Regular cardiac myocyte (primary cell): ENCODE results near the gene RBBP8NL. TPM values are rescaled to one million over a fixed set of nuclear protein-coding genes. Genes with fewer than 3 reads are reported as not detected.

Experiments
- total RNA-seq: library from RNA; depleted of rRNA; stranded (reverse); fragments of >200 nt; gene quantifications from 2 replicates; pipeline ENCODE4 v1.2.3, GENCODE V29; 2014

Gene RBBP8NL, protein sequence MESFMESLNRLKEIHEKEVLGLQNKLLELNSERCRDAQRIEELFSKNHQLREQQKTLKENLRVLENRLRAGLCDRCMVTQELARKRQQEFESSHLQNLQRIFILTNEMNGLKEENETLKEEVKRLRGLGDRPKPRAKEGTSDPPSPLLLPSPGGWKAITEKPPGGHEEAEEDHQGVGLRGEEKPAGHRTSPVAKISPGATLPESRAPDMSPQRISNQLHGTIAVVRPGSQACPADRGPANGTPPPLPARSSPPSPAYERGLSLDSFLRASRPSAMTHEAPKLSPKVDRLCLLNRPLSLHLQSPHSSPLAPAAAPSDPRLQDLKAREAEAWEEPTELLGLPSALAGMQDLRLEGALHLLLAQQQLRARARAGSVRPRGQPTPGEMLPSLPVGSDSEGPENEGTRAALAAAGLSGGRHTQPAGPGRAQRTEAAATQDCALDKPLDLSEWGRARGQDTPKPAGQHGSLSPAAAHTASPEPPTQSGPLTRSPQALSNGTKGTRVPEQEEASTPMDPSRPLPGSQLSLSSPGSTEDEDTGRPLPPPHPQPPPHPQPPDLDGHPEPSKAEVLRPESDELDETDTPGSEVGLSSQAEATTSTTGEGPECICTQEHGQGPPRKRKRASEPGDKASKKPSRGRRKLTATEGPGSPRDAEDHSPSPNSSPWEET
- not detected in 2 replicates for total RNA-seq

DNA sequence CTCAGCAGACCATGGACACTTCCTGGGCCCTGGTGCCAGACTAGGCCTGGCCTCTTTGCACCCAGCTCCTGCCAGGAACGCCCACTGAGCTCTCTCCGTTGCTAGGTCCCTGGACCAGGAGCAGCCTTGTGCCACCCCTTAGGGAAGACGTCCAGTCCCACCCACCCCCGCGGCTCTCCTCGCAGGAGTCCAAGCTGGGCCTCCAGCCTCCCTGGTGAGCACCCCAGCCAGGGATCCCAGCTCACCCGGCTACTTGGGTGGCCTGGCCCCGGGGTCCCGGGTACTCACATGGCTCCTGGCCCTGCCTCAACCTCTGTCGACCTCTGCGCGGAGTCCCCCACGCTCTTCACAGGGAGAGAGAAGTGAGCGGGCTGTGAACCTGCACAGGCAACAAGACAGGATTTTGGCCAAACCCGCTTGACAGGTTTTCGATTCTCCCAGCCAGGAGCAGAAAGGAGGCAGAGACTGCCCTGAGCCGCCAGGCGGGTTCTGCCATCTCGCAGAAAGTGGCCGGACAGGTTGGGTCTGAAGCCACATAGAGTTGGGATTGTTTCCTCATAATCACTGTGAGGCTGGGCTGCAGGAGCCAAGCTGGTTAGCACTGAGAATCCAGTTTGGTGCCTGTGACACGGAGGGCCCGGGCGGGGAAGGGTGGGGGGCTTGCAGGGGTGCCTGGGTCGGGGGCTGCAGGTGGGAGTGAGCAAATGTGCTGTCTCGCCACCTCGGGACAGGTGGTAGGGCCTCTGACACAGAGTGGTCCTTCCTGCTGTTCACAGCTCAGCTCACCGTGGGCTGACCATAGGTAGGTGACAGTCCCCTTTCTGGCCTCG lies at the start of gene RBBP8NL:
Gene RBBP8NL, minus strand, starts transcription at position 368 of the 830 bp plus-strand sequence. CDS start 7,892 bp downstream, outside the sequence.

DNA sequence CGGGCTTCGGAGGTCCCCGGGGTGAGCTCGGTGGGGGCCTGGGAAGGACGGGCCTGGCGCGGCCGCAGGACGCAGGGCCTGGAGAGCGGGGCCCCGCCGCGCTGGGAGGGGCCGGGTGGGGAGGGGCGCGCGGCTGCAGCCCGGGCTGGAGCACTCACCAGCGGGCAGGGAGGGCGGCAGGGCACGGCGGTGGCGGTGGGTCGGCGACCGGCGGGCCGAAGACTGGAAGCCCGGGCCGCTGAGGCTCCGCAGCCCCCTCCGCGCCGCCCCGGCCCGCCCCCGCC lies 48.4 kb upstream of the RBBP8NL start, which contains the start of gene GATA5:
Gene GATA5, minus strand, starts transcription at position 224 of the 284 bp plus-strand sequence. CDS start 474 bp downstream, outside the sequence.

DNA sequence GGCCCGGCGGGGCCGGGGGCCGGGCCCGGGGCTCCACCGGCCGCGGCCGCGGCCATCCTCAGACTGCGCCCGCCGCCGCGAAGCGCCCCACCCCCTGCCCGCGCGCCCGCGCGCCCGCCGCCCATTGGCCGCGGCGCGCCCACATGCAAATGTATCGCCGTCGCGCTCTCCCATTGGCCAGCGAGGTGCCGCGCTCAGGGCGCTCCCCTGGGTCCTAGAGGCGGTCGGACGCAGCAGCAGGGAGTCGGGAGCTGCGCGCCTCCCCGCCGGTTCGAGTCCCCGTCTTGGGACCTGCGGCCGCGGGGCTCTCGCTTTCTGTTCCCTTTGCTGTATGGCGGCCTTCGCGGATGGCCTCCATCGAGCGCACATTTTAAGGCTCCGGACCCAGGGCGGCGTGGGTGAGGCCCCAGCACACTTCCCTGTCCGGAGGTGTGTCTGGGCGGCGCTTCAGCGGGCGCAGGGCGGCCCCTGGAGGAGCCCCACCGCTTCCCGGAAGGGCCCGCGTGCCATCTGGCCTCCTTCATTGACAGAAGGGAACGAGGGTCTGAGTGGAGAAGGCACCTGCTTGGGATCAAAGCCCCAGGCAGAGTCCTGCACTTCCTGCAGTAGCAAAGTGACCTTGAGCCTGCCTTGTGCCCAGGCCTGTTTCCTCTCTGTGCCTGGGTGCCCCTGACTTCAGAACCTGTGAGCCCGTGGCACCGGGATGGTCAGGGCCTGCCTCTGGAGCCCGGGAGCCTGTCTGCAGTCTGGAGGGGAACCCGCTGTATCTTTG lies 19.9 kb downstream of the RBBP8NL start, which contains the start of gene CABLES2:
Gene CABLES2, minus strand, starts transcription at position 65 of the 772 bp plus-strand sequence. Its CDS starts 9 bp downstream, at position 56.

DNA sequence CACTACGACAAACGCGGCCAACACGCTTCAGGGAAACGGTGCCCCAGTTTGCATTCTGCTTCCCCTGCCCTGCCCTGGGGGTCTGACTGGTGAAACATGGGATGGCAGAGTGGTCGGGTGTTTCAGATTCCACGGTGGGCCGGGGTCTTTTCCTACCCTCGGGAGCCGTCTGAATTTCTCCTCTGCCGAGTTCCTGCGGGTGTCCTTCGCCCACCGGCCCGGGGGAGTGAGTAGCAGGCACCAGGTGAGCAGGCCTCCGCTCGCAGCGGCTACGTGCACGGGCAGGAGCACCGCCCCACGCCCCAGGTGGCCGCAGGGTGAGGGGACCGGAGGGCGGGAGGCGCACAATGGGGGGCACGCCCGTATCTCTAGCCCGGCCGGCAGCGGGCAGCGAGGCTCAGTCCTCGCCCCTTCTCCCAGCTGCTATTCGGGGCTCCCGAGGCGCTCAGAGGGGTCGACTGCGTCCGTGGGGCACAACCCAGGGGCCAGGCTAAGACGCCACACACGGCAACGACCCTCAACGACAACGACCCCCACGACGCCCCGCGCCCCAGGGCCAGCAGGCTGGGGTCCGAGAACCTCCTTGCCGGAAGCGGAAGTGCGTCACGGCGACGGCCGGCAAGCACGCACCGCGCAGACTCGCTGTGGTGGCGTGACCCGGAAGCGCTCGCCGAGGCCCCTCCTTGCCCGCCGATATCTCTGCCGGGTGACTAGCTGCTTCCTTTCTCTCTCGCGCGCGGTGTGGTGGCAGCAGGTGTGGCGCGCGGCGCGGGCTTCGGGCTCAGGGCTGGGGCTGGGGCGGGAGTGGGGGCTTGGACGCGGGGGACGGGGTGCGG lies 40.7 kb downstream of the RBBP8NL start, which contains the start of gene RPS21:
Gene RPS21, plus strand, starts transcription at position 721 of the 836 bp plus-strand sequence. CDS start 236 bp downstream, outside the sequence.

DNA sequence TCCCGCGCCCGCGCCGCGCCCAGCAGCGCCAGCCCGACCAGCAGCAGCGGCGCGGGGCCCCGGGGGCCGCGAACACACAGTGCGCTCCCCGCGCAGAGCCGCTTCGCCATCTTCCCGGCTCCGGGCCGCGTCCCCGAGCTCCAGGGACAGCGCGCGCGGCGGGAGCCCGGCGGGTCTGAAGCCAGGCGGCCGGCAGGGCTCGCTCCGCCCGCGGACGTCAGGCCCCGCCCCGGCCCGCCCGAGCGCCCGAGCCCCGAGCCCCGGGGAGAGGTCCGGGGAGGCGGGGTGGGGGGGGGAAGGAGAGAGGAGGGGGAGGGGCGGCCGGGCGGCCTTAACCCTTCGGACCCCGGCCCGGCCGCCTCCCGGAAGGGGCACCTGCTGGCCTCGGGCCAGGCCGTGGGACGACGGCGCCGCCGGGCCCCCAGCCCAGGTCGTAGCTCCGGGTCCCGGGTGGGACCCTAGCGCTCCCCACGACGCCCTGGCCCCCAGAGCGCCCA lies 60.2 kb downstream of the RBBP8NL start, which contains the start of gene LAMA5:
Gene LAMA5, minus strand, starts transcription at position 177 of the 497 bp plus-strand sequence. Its CDS starts 67 bp downstream, at position 110.

Other genes starting within 250 kb of the RBBP8NL start
- gene MTG2, start 244.5 kb downstream of the RBBP8NL start, total RNA-seq = 14.1 and 19.9 TPM in 2 replicates
- not detected in 2 replicates for gene HRH3, start 207.3 kb downstream of the RBBP8NL start, total RNA-seq
- 25.9 and 31.9 TPM in 2 replicates for gene OSBPL2, start 189.0 kb downstream of the RBBP8NL start, total RNA-seq
- gene ADRM1, start 124.5 kb downstream of the RBBP8NL start, total RNA-seq = 82.3 and 123 TPM in 2 replicates
- gene LAMA5, start 60.2 kb downstream of the RBBP8NL start, total RNA-seq = 19.7 and 35.7 TPM in 2 replicates
- 543 and 873 TPM in 2 replicates for gene RPS21, start 40.4 kb downstream of the RBBP8NL start, total RNA-seq
- 0.28 and 0.96 TPM in 2 replicates for gene CABLES2, start 20.3 kb downstream of the RBBP8NL start, total RNA-seq
- gene GATA5, start 48.5 kb upstream of the RBBP8NL start, total RNA-seq = not detected in 2 replicates
- gene SLCO4A1, start 215.0 kb upstream of the RBBP8NL start, total RNA-seq = 0.19 and 0.56 TPM in 2 replicates